Measurements from ENCODE around the gene PPP1R3A.

DNA sequence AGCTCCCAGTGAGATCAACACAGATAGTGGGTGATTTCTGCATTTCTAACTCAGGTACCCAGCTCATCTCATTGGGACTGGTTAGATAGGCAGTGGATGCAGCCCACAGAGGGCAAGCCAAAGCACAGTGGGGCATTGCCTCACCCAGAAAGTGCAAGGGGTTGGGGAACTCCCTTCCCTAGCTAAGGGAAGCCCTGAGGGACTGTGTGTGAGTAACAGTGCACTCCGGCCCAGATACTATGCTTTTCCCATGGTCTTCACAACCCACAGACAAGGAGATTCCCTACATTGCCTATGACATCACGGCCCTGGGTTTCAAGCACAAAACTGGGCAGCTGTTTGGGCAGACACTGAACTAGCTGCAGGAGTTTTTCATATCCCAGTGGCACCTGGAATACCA, 62.8 kb downstream of the PPP1R3A start:
- TF ChIP-seq, protein P1, sequence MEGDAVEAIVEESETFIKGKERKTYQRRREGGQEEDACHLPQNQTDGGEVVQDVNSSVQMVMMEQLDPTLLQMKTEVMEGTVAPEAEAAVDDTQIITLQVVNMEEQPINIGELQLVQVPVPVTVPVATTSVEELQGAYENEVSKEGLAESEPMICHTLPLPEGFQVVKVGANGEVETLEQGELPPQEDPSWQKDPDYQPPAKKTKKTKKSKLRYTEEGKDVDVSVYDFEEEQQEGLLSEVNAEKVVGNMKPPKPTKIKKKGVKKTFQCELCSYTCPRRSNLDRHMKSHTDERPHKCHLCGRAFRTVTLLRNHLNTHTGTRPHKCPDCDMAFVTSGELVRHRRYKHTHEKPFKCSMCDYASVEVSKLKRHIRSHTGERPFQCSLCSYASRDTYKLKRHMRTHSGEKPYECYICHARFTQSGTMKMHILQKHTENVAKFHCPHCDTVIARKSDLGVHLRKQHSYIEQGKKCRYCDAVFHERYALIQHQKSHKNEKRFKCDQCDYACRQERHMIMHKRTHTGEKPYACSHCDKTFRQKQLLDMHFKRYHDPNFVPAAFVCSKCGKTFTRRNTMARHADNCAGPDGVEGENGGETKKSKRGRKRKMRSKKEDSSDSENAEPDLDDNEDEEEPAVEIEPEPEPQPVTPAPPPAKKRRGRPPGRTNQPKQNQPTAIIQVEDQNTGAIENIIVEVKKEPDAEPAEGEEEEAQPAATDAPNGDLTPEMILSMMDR (IDR thresholded peaks at IDR 0.05; ENCODE audit: control extremely low read depth in 1 of 3, insufficient read depth in 1 of 3, low read depth in 1 of 3, low read length in 3 of 3), result no peak
- TF ChIP-seq CBX5 (IDR thresholded peaks at IDR 0.05; ENCODE audit: low read depth, low read length) (no peak), MAFK (IDR thresholded peaks at IDR 0.05; ENCODE audit: low read depth, low read length) (no peak), EP300 (IDR thresholded peaks at IDR 0.05; ENCODE audit: borderline replicate concordance in 1 of 2, low read depth in 2 of 2, low read length in 2 of 2) (no peak), POU5F1 (IDR thresholded peaks at IDR 0.05; ENCODE audit: low read depth, low read length) (no peak), JUND (IDR thresholded peaks at IDR 0.05; ENCODE audit: low read length) (no peak), RBBP5 (IDR thresholded peaks at IDR 0.05; ENCODE audit: borderline replicate concordance, low read depth, low read length) (no peak), SIRT6 (IDR thresholded peaks at IDR 0.05; ENCODE audit: low read length) (no peak), POLR2AphosphoS5 (IDR thresholded peaks at IDR 0.05; ENCODE audit: low read depth, low read length) (no peak), YY1 (IDR thresholded peaks at IDR 0.05; ENCODE audit: low read depth, low read length) (no peak), TAF1 (IDR thresholded peaks at IDR 0.05; ENCODE audit: low read depth, low read length) (no peak)
